GM12878 (cell line): ENCODE data around the gene DTL. TPM values are rescaled to one million over a fixed set of nuclear protein-coding genes. Genes with fewer than 3 reads are reported as not detected.

Experiments used
- BCLAF1 ChIP-seq: fragments of 450-650 bp; IDR thresholded peaks from 2 replicates; pipeline ENCODE4 v1.6.1; 2017; ENCODE audit warnings: antibody characterized with exemption, mild to moderate bottlenecking, moderate library complexity
- CUX1 ChIP-seq: IDR thresholded peaks from 2 replicates; pipeline ENCODE4 v1.6.1; 2012; ENCODE audit warnings: improper control_type of control experiment, low read depth, low read length; ENCODE audit not compliant: insufficient replicate concordance
- E2F4 ChIP-seq: IDR thresholded peaks from 2 replicates; pipeline ENCODE4 v1.6.1; 2012; ENCODE audit warnings: low read depth, low read length, improper control_type of control experiment
- HCFC1 ChIP-seq: fragments of 150-350 bp; IDR thresholded peaks from 2 replicates; pipeline ENCODE4 v1.6.1; 2014; ENCODE audit warnings: low read length
- LARP7 ChIP-seq: fragments of 450-650 bp; IDR thresholded peaks from 2 replicates; pipeline ENCODE4 v1.6.1; 2017; ENCODE audit warnings: mild to moderate bottlenecking
- RUNX3 ChIP-seq: IDR thresholded peaks from 2 replicates; pipeline ENCODE4 v1.6.1; 2012; ENCODE audit warnings: low read length, inconsistent platforms
- SMARCA5 ChIP-seq: fragments of 450-650 bp; IDR thresholded peaks from 2 replicates; pipeline ENCODE4 v1.6.1; 2017; ENCODE audit warnings: mild to moderate bottlenecking
- SMC3 ChIP-seq: IDR thresholded peaks from 2 replicates; pipeline ENCODE4 v1.6.1; 2011; ENCODE audit warnings: low read length, improper control_type of control experiment, borderline replicate concordance
- SP1 ChIP-seq: IDR thresholded peaks from one replicate; pipeline ENCODE4 v1.6.1; 2011; ENCODE audit warnings: low read depth, low read length
- TARDBP ChIP-seq: IDR thresholded peaks from 2 replicates; pipeline ENCODE4 v1.6.1; 2016; ENCODE audit warnings: borderline replicate concordance
- USF1 ChIP-seq: IDR thresholded peaks from 2 replicates; pipeline ENCODE4 v1.6.1; 2011; ENCODE audit warnings: borderline replicate concordance, low read depth, mild to moderate bottlenecking, moderate library complexity, mixed read lengths, low read length; ENCODE audit not compliant: insufficient read depth; ENCODE audit errors: extremely low read length
- YY1 ChIP-seq: IDR thresholded peaks from 2 replicates; pipeline ENCODE4 v1.6.1; 2011; ENCODE audit warnings: low read depth, mild to moderate bottlenecking, low read length
- ZNF24 ChIP-seq: fragments of 450-650 bp; IDR thresholded peaks from 2 replicates; pipeline ENCODE4 v1.6.1; 2017; ENCODE audit warnings: antibody characterized with exemption, mild to moderate bottlenecking
- polyA plus RNA-seq, 11 experiments: library from polyadenylated mRNA; depleted of rRNA in 4 of 11; unstranded in 6 of 11; stranded (reverse) in 5 of 11; fragments of >200 nt; fragmentation: Nextera tagmentation in 4 of 11; fragmentation: Illumina TruSeq in 1 of 11; extraction: Ambion mirVana in 4 of 11; extraction: Trizol in 1 of 11; gene quantifications; 1 replicate in 1 of 11; 2 replicates in 10 of 11; pipeline versions ENCODE4 v1.2.1 to v1.2.3, GENCODE V29; 2011 to 2016; ENCODE audit warnings: inconsistent platforms in 2 of 11, missing spikeins in 2 of 11, low read depth in 1 of 11
- total RNA-seq, 4 experiments: library from RNA; depleted of rRNA in 3 of 4; stranded (reverse); fragments of >200 nt in 3 of 4; fragmentation: Illumina TruSeq in 1 of 4; extraction: Trizol in 1 of 4; gene quantifications; 2 replicates each; pipeline versions ENCODE4 v1.2.1 to v1.2.3, GENCODE V29; 2013 to 2021

Gene DTL
- total and polyA plus RNA-seq, 10 of the 15 experiments (the other 5 are each of a cell fraction or from before 2014, with no cell fraction given): 24.1 to 73.4 (median 52.2) TPM

GRCh38 chr1:212012034-212012740 lies 23.4 kb upstream of the DTL start (continued):
- TF ChIP-seq CUX1: no peak
- TF ChIP-seq TARDBP: no peak
- TF ChIP-seq ZNF24: no peak
- TF ChIP-seq RUNX3: peak; percentile 76
- TF ChIP-seq SMARCA5: peak; percentile 60; the same call in 1 of the 2 replicates
- TF ChIP-seq SMC3: peak; percentile 87; the same call in 1 of the 2 replicates
- TF ChIP-seq YY1: peak; percentile 83
- TF ChIP-seq HCFC1: no peak
- TF ChIP-seq BCLAF1: no peak
- no peak for TF ChIP-seq USF1
- no peak for TF ChIP-seq LARP7
- TF ChIP-seq E2F4: no peak
- peak; percentile 27 for TF ChIP-seq SP1
